HG03066 (cell line): ENCODE measurements around the gene WDR70.
"Not testable (repeated sequence)": the region's sequence is repeated elsewhere in the genome, so short reads cannot be mapped to it uniquely, and the experiment has no call there.

Source experiments
- ATAC-seq: cut with Tn5 transposase; IDR thresholded peaks from one replicate; pipeline ENCODE4 v1.9.1; 2021; ENCODE audit warnings: low read depth; ENCODE audit not compliant: unreplicated experiment

Gene WDR70

GRCh38 chr5:37668524-37669047, 289.5 kb downstream of the WDR70 start:
- no peak for ATAC-seq

- peak; percentile 69 for ATAC-seq
These were observed 293.0 kb downstream of the WDR70 start for GRCh38 chr5:37672118-37672588.

GRCh38 chr5:37674361-37674760, 295.2 kb downstream of the WDR70 start:
- not testable (repeated sequence) for ATAC-seq

GRCh38 chr5:37679326-37679725, 300.2 kb downstream of the WDR70 start:
- not testable (repeated sequence) for ATAC-seq

- not testable (repeated sequence) for ATAC-seq
These were observed 300.8 kb downstream of the WDR70 start for GRCh38 chr5:37679903-37680302.

GRCh38 chr5:37683072-37683471, 304.0 kb downstream of the WDR70 start:
- ATAC-seq: no peak

- no peak for ATAC-seq
These were observed 306.1 kb downstream of the WDR70 start for GRCh38 chr5:37685211-37685610.

GRCh38 chr5:37685816-37686215, 306.7 kb downstream of the WDR70 start:
- ATAC-seq: no peak

- ATAC-seq: not testable (repeated sequence)
These were observed 309.8 kb downstream of the WDR70 start for GRCh38 chr5:37688925-37689324.

- ATAC-seq: not testable (repeated sequence)
These were observed 315.2 kb downstream of the WDR70 start for GRCh38 chr5:37694333-37694732.

- no peak for ATAC-seq
These were observed 315.7 kb downstream of the WDR70 start for GRCh38 chr5:37694867-37695266.

GRCh38 chr5:37695647-37696046, 316.5 kb downstream of the WDR70 start:
- no peak for ATAC-seq

GRCh38 chr5:37696190-37697021, 317.3 kb downstream of the WDR70 start:
- no peak for ATAC-seq

- ATAC-seq: no peak
These were observed 322.8 kb downstream of the WDR70 start for GRCh38 chr5:37701868-37702267.

- no peak for ATAC-seq
These were observed 324.7 kb downstream of the WDR70 start for GRCh38 chr5:37703841-37704241.

- ATAC-seq: no peak
These were observed 325.3 kb downstream of the WDR70 start for GRCh38 chr5:37704406-37704805.

- ATAC-seq: no peak
These were observed 329.9 kb downstream of the WDR70 start for GRCh38 chr5:37709020-37709419.

- no peak for ATAC-seq
These were observed 331.8 kb downstream of the WDR70 start for GRCh38 chr5:37710965-37711364.

GRCh38 chr5:37712750-37713149, 333.6 kb downstream of the WDR70 start:
- ATAC-seq: no peak

GRCh38 chr5:37714756-37715155, 335.6 kb downstream of the WDR70 start:
- ATAC-seq: no peak

- ATAC-seq: no peak
These were observed 336.2 kb downstream of the WDR70 start for GRCh38 chr5:37715361-37715760.

GRCh38 chr5:37715992-37716391, 336.9 kb downstream of the WDR70 start:
- ATAC-seq: no peak
